LNCAP (cell line): ENCODE results near the gene ZSCAN10.

Experiments used
- CTCF ChIP-seq: fragments of 450-650 bp; IDR thresholded peaks from 2 replicates; pipeline ENCODE4 v1.5.1; 2017; ENCODE audit warnings: mild to moderate bottlenecking

The ZSCAN10 gene

GRCh38 chr16:3144321-3144983 is 45.4 kb upstream of the ZSCAN10 start:
- TF ChIP-seq CTCF: no peak

DNA sequence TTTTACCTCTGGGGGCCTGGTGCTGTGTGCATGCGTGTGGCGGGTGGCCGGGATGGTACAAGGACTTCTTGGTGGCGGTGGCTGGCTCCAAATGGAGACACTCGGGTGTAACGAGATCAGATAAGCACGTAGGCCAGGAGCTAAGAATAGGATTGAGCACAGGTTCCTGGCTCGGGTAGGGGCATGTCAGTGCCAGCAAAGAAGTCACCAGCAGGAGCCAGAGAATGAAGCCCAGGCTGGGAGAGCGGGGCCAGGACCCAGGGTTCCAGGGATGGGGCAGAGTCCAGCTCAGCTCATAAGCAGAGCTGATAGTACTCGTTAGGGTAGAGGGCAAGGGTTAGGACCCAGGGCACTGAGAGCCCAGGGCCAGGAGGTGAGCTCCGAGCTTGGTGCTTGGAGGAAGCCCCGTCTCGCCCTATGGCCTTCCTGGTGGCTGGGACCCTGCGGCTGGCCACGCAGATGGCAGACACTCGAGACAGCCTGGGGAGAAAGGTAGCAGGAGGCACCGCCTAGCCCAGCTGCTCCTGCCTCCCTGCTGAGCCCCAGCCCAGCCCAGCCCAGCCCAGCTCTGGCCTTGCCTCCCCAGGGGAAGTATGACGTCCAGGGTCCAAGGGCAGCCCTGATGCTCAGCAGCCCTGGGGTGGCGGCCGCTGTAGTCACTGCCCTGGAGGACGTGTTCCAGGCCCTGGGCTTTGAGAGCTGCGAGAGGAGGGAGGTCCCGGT is 44.7 kb upstream of the ZSCAN10 start:
- TF ChIP-seq CTCF: no peak

GRCh38 chr16:3143189-3143588 is 44.1 kb upstream of the ZSCAN10 start:
- TF ChIP-seq CTCF: no peak

GRCh38 chr16:3142770-3143169 is 43.7 kb upstream of the ZSCAN10 start:
- no peak for TF ChIP-seq CTCF

- TF ChIP-seq CTCF: no peak
These were observed 43.2 kb upstream of the ZSCAN10 start for GRCh38 chr16:3142327-3142726.

DNA sequence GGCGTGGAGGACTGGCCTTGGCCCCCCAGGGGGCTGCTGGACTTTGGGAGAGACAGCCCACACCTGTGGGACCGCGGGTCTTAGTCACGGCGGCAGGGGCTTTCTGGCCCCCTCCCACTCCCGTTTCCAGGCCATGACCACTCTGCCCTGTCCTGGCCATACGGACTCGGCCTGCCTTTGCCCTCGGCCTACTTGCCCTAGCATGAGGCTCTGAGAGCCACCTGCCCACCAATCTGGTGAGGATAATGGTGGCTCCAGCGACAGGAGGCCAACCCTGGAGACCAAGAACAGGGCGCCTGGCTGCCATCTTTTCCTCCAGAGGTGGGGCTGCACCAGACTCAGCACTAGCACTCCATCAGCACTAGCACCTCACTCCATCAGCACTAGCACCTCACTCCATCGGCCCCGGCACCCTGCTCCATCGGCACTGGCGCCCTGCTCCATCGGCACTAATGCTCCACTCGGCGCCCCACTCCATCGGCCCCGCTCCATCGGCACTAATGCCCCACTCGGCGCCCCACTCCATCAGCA is 42.8 kb upstream of the ZSCAN10 start:
- no peak for TF ChIP-seq CTCF

DNA sequence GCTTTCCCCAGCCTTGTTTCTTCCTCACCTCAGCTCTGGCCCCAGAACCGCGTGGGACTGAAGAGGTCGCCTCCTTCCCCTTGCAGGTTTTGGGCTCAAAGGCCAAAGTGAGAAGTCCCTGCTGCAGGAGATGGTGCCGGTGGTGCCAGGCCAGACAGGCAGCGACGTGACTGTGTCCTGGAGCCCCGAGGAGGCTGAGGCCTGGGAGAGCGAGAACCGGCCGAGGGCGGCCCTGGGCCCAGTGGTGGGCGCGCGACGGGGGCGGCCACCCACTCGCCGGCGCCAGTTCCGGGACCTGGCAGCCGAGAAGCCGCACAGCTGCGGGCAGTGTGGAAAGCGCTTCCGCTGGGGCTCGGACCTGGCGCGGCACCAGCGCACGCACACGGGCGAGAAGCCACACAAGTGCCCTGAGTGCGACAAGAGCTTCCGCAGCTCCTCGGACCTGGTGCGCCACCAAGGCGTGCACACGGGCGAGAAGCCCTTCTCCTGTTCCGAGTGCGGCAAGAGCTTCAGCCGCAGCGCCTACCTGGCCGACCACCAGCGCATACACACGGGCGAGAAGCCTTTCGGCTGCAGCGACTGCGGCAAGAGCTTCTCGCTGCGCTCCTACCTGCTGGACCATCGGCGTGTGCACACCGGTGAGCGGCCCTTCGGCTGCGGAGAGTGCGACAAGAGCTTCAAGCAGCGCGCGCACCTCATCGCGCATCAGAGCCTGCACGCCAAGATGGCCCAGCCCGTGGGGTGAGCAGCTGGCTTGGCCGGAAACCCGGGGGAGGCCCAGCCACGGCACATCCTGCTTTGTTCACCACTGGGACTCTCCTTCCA is 41.7 kb upstream of the ZSCAN10 start:
- no peak for TF ChIP-seq CTCF
